Kidney (tissue), 14 donors: ENCODE data around the gene SCYGR8. TPM values are rescaled to one million over a fixed set of nuclear protein-coding genes. Genes with fewer than 3 reads are reported as not detected.
"Not testable (repeated sequence)": the region's sequence is repeated elsewhere in the genome, so short reads cannot be mapped to it uniquely, and the experiment has no call there.

Experiments used
- DNase-seq, 5 donors: peaks; one replicate each; pipeline ENCODE4 v3.0.0-alpha.2; 2013 to 2020
- FAIRE-seq: peaks from 2 replicates; lab custom pipeline; 2012; peaks lifted over from hg19 to GRCh38; lab: Jason Lieb, UNC
- H3K27ac ChIP-seq, 2 donors: one replicate each; pipeline ENCODE4 v1.7.0; 2013; ENCODE audit warnings: low read depth in 2 of 2, low read length in 2 of 2, inconsistent platforms in 1 of 2
- H3K27me3 ChIP-seq: one replicate; pipeline ENCODE4 v1.7.1; 2013; ENCODE audit warnings: low read length, inconsistent platforms; ENCODE audit not compliant: control insufficient read depth, insufficient read depth
- H3K36me3 ChIP-seq, 3 donors: one replicate each; pipeline versions ENCODE4 v1.7.0 to v1.7.1; 2013; ENCODE audit warnings: low read length in 3 of 3, control low read depth in 1 of 3, inconsistent platforms in 1 of 3; ENCODE audit not compliant: insufficient read depth in 3 of 3, control insufficient read depth in 2 of 3
- H3K4me1 ChIP-seq, 3 donors: one replicate each; pipeline versions ENCODE4 v1.7.0 to v1.7.1; 2013; ENCODE audit warnings: low read length in 3 of 3, inconsistent platforms in 1 of 3, low read depth in 1 of 3; ENCODE audit not compliant: control insufficient read depth in 2 of 3, insufficient read depth in 2 of 3
- H3K4me3 ChIP-seq, 3 donors: one replicate each; pipeline versions ENCODE4 v1.7.0 to v1.8.1; 2013; ENCODE audit warnings: low read length in 3 of 3, control low read depth in 1 of 3, inconsistent platforms in 1 of 3
- H3K9ac ChIP-seq, 3 donors: one replicate each; pipeline versions ENCODE4 v1.7.0 to v1.7.1; 2013; ENCODE audit warnings: low read length in 3 of 3, control low read depth in 1 of 3, inconsistent platforms in 1 of 3
- H3K9me3 ChIP-seq, 3 donors: one replicate each; pipeline versions ENCODE4 v1.7.0 to v1.7.1; 2013; ENCODE audit warnings: low read length in 3 of 3, control low read depth in 1 of 3, inconsistent platforms in 1 of 3; ENCODE audit not compliant: control insufficient read depth in 2 of 3, insufficient read depth in 1 of 3
- intact Hi-C: fragments of 100-400 bp; cut with DNase I; formaldehyde crosslinking; loops from one replicate; pipeline ENCODE4 v1.11.1; 2022
- polyA plus RNA-seq: library from polyadenylated mRNA; stranded (reverse); fragments of 350-450 nt; fragmentation: Illumina TruSeq; extraction: RNeasy Lipid Tissue Mini Kit (QIAGEN cat#74804); gene quantifications from one replicate; pipeline ENCODE4 v1.2.3, GENCODE V29; 2014; ENCODE audit warnings: low read depth, low replicate concordance; ENCODE audit not compliant: insufficient read depth
- total RNA-seq: library from RNA; stranded (reverse); fragmentation: NEBNext Ultra II Directional; extraction: Animal tissue kit (Norgen Biotek cat#: 25700); gene quantifications from one replicate; pipeline ENCODE4 v1.2.1, GENCODE V29; 2021
- TF ChIP-seq, protein P1 (sequence below): IDR thresholded peaks from 3 replicates; pipeline ENCODE4 v1.5.1; 2012; ENCODE audit warnings: mild to moderate bottlenecking, moderate library complexity, borderline replicate concordance; ENCODE audit not compliant: insufficient read depth; ENCODE audit errors: extremely low read depth
- donor health status: control.
- donor health status: control.
- donor health status: control.
- donor health status: control.
- donor health status: control.
- donor health status: DM: yes; HTN: yes; CAD: no.
- donor health status: Normal renal cell carcinoma (clear cell type).

SCYGR8 gene
- total and polyA plus RNA-seq, 2 donors from 2014 or later: not detected

DNA sequence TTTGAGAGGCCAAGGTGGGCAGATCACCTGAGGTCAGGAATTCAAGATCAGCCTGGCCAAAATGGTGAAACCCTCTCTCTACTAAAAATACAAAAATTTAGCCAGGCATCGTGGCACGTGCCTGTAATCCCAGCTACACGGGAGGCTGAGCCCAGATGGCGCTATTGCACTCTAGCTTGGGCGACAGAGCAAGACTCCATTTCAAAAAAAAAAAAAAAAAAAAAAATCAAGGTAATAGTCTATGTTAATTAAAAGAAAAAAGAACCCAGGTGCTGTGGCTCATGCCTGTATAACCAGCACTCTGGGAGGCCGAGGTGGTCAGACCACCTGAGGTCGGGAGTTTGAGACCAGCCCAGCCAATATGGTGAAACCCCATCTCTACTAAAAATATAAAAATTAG lies 5.0 kb upstream of the SCYGR8 start:
- H3K27ac ChIP-seq, FAIRE-seq, H3K9ac ChIP-seq, intact Hi-C loops, H3K9me3 ChIP-seq, H3K36me3 ChIP-seq, H3K4me3 ChIP-seq, H3K27me3 ChIP-seq, H3K4me1 ChIP-seq: not testable (repeated sequence)
- DNase-seq: peak in 1 of 5 donors; percentile 29
- TF ChIP-seq, protein P1, sequence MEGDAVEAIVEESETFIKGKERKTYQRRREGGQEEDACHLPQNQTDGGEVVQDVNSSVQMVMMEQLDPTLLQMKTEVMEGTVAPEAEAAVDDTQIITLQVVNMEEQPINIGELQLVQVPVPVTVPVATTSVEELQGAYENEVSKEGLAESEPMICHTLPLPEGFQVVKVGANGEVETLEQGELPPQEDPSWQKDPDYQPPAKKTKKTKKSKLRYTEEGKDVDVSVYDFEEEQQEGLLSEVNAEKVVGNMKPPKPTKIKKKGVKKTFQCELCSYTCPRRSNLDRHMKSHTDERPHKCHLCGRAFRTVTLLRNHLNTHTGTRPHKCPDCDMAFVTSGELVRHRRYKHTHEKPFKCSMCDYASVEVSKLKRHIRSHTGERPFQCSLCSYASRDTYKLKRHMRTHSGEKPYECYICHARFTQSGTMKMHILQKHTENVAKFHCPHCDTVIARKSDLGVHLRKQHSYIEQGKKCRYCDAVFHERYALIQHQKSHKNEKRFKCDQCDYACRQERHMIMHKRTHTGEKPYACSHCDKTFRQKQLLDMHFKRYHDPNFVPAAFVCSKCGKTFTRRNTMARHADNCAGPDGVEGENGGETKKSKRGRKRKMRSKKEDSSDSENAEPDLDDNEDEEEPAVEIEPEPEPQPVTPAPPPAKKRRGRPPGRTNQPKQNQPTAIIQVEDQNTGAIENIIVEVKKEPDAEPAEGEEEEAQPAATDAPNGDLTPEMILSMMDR: peak; percentile 44

- Histone ChIP-seq H3K36me3 (no peaks in the 10 kb centered on the region), H3K9ac (no peak overlapping the region), H3K27ac (no peak overlapping the region), H3K9me3 (no peaks in the 10 kb centered on the region), H3K27me3 (no peaks in the 10 kb centered on the region), H3K4me1 (no peaks in the 10 kb centered on the region), H3K4me3 (peak overlapping the region in 1 of 3 donors; percentile 6)
- TF ChIP-seq, protein P1: no peak
- FAIRE-seq (no peak), DNase-seq (peak in 2 of 5 donors; percentile 19 to 37)
- intact Hi-C loops: no loop called here
Observed at GRCh38 chr2:227748079-227748478, 2.4 kb downstream of the SCYGR8 start.

GRCh38 chr2:227756261-227756660 lies 10.6 kb downstream of the SCYGR8 start:
- H3K27me3 ChIP-seq, H3K9me3 ChIP-seq, intact Hi-C loops, H3K4me3 ChIP-seq, FAIRE-seq, H3K36me3 ChIP-seq, DNase-seq, H3K9ac ChIP-seq, H3K27ac ChIP-seq: not testable (repeated sequence)
- H3K4me1 ChIP-seq: peaks cover 4 to 13% (median 8%) of the 10 kb centered on the region in 3 donors

- Histone ChIP-seq H3K36me3 (no peaks in the 10 kb centered on the region), H3K4me3 (no peak overlapping the region), H3K27ac (peak overlapping the region; percentile 97), H3K4me1 (peaks cover 8 to 26% (median 13%) of the 10 kb centered on the region in 3 donors), H3K9me3 (no peaks in the 10 kb centered on the region), H3K27me3 (no peaks in the 10 kb centered on the region), H3K9ac (peak overlapping the region in 1 of 3 donors; percentile 8)
- intact Hi-C loops: loop anchor here (10.0 kb wide), 1 partner anchor 355 kb away; no protein-coding TSS in a partner anchor
- peak in 3 of 5 donors; percentile 25 to 42 (median 40) for DNase-seq
- FAIRE-seq: no peak
- TF ChIP-seq, protein P1: no peak
Observed at GRCh38 chr2:227759411-227760118, 13.9 kb downstream of the SCYGR8 start.
